Inferior parietal cortex (tissue), 1 donor: Measurements from ENCODE around the gene PEX26.
"Not testable (repeated sequence)": the region's sequence is repeated elsewhere in the genome, so short reads cannot be mapped to it uniquely, and the experiment has no call there.

Source experiments
- DNase-seq: peaks from one replicate; pipeline ENCODE4 v3.0.0-alpha.2; 2016; ENCODE audit errors: extremely low spot score

PEX26 gene

DNA sequence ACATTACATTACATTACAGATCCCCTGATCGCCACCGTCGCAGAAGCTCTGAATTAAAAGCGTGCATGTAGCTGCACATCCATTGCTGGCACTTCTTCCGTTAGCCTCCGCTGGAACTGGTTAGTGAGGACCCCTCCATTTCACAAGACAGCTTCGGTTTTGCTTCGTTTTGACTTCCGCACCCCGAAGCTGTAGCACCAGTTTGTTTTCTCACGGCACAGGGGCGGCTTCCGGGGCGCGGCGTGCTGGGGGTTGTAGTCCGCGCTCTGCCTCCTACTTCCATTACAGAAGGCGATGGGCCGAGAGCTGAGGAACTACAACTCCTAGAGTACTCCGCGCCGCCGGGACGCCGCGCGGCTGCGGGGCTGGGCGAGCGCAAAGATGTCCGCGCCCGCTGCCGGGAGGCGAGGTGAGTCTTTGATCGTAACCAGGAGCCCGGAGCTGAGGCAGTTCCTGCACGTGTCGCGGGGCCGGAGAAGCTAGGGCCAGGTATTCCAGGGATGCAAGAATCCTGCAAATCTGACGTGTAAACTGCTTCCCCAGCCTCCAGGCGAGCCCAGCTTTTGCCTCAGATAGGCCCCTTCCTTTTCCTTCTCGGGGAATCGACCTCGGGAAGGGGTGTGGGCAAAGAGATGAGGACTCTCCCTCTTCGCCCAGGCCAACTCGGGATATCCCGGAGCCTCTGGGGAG lies at the start of gene PEX26:
PEX26 (plus strand) TSS at position 352 of the 690 bp plus-strand sequence. CDS start 387 bp downstream, outside the sequence.
- DNase-seq: peak; percentile 95

DNA sequence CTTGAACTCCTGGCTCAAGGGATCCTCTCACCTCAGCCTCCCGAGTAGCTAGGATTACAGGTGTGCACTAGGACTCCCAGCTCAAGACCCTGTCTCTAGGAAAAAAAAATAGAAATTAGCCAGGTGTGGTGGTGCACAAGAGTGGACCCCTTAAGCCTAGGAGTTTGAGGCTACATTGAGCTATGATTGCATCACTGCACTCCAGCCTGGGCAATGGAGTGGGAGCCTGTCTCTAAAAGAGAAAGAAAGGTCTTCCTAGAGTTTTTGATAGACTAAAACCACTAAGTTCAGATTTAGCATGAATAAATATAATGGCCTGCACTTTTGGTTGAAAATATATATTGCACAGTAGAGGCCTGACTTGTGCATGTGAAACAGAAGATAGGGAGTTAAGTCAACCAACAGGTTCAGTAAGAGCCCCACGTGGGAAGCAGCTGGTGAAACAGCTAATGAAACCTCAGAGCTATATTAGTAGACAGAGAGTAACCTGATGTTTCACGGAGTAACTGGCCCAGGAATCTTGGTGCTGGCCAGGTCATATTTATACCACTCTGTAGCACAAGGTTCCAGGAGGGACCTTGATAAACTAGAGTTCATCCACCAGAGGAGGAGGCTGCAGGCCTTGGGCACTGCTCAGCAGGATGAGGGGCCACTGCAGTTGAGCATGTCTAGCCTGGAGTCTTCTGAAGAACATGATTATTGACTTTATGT lies 48.8 kb upstream of the PEX26 start:
- no peak for DNase-seq

DNA sequence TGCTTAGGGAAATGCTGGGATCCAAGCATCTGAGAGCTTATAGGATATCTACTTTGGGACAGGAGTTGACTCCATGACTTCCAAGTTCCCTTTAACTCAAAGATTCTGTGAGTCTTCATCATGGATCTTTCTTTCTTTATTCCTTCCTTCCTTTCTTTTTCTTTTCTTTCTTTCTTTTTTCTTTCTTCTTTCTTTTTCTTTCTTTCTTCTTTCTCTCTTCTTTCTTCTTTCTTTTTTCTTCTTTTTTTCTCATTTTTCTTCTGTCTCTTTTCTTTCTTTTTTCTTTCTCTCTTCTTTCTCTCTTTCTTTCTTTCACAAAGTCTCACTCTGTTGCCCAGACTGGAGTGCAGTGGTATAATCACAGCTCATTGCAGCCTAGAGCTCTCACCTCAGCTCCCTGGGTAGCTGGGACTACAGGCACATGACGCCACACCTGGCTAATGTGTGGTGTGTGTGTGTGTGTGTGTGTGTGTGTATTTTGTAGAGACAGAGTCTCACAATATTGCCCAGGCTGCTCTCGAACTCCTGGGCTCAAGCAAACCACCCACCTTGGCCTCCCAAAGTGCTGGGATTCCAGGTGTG lies 48.0 kb upstream of the PEX26 start:
- DNase-seq: no peak

DNA sequence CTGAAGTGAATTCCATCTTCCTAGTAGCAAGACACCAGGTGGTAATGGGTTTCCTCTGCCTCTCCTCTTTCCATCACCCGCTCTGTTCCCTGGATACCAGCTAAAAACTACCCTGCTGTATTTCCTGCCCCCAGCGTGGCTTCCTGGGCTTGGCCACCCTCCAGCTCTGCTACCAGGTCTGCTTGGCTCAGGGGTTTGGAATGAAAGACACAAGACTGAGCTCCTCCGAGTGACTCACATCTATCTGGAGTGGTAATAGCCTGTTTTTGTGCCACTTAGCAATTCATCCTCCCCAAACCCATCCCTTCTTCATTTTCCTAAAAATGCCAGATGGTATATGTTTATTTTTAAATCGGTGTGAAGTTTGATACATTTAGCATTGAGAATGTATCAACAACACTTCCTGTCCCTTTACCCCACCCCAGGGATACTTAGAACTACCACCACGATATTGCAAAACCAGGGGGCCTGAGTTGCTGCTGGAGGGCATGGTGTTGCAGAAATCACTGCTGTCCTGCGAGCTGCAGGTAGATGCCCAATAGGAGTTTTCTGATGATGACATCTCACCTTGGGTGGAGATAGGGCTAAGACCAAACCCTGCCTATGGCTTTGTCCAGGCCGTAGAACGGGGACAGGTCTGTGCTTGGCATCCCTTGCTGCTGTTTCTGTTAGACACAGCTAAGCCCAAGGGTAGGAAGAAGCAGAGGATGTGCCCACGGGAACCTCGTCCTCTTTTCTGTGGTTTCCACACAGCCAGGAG lies 45.9 kb upstream of the PEX26 start:
- no peak for DNase-seq

DNA sequence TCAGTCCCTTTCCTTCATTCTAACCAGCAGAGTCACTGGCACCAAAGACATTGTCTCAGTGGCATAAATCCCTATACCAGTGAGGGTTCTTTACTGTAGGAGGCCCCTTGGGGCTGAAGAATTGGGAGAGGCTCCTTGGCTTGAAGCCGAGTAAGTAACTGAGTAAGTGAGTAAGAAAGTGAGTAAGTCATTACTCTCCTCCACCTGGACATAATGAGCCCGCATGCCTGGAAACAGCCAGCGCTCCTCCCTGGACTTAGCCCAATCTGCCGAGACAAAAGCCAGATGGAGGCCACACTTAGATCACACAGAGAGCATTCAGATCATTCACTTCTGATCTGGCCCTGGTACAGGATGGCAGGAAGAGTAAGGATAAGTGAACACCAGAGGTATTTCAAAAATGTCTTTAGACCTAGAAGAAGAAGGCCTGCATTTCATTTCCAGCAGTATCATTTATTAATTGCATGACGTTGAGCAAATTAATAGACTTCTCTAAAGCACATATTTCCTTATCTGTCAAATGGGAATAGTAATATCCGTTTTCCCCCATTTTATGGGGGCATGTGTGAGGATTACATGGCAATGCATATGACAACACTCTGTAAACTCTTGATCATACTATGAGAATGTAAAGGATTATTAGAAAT lies 45.2 kb upstream of the PEX26 start:
- no peak for DNase-seq

DNA sequence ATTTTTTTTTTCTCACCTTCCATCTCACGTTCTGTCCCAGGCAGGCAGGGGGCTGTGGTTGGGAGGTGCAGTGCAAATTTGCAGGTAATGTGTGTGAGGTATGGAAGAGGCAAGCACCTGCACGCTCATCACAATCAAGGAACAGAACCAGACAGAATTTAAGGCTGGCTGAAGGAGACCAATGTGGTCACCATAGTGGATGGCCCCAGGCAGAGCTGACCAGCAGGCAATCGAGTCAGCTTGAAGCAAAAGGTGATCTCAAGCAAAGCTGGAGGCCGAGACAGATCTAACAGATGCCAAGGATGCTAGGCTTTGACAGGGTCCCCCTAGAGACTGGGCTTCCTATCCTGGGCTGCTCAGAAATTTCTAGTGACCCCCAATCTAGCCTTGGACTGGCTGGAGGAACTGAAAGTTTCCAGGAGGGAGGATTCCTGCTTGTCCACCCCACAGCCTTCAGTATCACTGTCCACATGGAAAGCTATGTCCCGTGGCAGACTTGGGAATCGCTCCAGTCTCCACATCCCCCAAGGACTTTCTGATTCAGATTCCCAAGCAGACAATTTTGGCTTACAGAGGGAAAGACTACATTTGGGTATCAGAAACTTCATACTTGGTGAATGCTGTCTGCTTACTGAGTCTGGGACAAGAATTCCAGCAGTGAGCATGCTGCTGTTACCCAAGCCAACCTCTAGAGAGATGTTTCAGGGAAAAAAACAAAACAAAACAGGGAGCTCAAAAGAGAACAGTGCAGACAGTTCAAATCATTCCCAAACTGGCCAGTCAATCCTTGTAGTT lies 44.4 kb upstream of the PEX26 start:
- DNase-seq: no peak

DNA sequence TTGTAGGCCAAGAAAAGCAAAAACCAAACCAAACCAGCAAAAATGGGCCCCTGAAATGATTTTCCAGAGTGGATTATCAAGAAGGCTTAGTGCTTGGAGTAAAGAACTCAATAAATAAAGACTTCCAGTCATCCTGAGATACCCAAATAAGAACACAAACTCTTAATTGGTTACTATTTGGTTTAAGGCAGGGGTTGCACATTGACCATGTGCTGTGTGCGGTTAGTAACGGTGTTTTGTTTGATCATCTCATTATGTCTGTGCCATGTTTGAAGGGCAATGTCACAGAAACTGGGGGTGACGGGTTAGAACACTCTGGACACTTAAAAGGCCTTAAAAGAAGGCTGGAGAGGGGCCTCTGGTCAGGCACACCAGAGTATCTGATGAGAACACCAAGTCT lies 43.7 kb upstream of the PEX26 start:
- no peak for DNase-seq

DNA sequence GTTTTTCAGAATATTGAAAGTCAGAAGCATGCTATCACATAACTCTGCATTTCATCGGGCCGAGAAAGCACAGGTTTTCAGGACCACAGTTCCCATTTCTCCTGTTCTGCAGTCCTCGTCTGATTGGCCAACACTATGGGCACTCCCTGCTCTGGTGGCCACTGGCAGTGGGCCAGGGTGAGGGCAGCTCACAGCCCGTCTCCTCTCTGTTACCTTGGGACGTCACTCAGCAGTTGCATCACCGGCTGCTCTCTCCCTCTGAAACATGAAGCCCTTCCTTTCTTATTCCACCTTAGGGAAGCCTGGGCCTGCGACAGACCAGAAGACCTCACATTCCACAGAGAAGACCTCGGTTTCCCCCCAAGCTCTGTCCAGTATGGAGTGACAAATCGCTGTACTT lies 42.0 kb upstream of the PEX26 start:
- no peak for DNase-seq

DNA sequence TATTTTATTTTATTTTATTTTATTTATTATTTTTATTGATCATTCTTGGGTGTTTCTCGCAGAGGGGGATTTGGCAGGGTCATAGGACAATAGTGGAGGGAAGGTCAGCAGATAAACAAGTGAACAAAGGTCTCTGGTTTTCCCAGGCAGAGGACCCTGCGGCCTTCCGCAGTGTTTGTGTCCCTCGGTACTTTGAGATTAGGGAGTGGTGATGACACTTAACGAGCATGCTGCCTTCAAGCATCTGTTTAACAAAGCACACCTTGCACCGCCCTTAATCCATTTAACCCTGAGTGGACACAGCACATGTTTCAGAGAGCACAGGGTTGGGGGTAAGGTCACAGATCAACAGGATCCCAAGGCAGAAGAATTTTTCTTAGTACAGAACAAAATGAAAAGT lies 36.9 kb upstream of the PEX26 start:
- DNase-seq: not testable (repeated sequence)

DNA sequence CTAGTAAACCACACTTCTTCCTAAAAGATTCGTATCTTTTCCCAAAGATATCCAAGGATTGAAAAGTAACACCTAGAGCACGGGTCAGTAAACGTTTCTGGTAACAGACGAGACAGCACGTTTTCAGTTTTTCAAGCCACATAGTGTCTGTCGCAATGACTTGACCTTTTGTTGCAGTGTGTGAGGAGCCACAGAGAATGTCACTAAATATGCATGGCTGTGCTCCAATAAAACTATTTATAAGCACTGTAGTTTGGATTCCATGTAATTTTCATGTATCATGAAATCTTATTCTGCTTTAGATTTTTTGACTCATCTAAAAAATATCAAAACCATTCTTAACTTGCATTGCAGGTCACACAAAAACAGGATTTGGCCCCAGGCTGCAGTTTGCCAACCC lies 35.1 kb upstream of the PEX26 start:
- no peak for DNase-seq

DNA sequence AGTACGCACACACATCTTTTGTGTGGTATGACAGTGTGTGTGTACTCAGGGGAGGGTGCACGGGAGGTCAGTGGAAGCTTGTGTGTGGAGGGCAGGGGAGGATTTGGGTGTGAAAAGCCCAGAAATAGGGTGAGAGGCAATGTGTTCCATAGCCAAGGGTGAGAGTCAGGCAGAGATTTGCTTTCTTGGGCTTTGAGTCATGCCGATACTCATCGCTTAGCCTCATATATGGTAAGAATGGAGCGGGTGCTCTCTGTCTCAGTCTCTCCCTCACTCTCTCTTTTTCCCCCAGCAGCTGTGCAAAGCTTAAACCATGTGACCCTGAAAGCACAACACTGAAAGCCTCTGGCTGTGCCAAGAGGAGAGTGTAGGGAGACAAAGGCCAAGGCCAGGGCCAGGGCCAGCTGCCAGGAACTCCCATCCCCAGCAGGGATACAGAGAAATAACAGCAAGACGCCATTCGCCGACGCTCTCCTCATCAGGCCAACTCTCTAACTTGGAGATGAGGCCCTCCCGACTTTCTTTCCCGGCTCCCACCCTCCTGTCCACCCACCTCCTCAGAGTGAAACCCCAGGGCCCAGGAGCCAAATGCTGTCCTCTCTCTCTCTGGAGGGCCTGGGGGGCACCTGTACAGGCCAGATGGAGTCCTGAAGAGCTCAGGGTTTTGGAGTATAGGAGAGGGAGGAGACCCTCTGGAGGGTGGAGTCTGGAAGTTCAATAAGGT lies 33.1 kb upstream of the PEX26 start:
- DNase-seq: peak; percentile 94

DNA sequence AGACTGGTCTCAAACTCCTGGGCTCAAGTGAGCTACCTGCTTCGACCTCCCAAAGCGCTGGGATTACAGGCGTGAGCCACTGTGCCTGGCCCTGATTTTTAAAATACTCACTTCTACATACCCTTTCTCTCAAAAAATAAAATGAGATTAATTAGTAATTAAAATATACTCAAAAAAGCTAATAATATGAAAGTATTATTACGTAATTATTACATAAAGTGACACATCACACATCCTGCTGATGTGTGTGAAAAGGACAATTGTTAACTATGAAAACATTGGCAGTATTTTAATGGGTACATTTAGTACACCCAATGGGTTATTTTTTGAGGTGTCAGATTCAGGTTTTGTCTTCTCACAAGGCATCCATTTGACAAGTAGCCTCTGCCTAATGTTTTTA lies 32.0 kb upstream of the PEX26 start:
- DNase-seq: no peak

DNA sequence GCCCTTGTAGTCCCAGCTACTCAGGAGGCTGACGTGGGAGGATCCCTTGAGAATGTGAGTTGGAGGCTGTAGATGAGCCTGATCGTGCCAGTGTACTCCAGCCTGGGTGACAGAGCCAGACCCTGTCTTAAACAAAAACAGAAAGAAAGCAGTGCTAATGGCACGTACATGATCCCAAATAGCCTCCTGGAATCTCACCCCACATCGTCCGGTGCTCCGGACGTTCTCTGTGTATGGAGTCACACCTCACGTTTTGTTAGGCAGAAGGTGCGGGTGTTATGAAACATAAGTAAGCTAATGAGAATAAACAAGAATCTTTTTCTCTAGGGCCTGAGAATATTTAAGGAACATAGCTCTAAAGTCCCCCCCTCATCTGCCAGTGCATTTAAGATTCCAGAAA lies 29.7 kb upstream of the PEX26 start:
- no peak for DNase-seq

DNA sequence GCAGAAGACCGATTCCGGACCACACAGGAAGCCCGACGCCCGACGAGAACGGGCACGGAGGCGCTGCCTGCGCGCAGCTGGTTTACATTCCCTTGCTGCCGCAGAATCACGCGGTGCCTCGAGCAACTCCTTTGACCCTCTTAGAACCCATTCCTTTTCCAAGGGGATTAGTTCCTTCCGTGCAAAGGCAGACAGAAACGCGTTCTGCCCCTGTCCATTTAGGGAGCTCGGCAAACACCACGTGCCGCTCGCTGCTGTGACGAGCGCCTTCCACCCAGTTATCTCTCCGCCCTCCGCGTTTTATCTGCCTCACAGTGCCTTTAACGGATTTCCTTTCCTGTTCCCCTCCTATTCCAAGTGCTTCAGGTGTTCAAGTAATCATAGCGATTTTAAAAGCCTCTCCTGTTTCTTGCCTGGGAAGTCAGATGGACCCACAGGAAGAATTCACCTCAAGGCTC lies 29.3 kb upstream of the PEX26 start:
- DNase-seq: no peak

DNA sequence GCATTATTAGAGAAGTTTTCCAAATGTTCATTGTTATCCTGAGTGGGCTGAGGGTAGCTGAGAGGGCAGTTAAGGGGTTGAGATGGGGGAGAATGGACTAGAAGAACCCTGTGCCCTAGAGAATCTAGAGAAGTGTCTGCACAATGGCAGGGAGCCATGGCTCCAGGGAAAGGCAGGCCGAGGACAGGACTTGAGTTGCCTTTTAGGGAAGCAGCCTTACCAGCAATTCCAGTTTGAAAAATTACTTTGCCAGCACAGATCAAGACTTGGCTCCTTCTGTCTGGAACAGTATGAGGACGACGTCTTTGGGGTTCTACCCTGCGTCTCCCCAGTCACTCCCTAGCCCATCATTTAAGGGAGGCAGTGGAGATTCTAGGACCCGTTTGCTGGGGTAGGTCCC lies 27.7 kb upstream of the PEX26 start:
- no peak for DNase-seq

DNA sequence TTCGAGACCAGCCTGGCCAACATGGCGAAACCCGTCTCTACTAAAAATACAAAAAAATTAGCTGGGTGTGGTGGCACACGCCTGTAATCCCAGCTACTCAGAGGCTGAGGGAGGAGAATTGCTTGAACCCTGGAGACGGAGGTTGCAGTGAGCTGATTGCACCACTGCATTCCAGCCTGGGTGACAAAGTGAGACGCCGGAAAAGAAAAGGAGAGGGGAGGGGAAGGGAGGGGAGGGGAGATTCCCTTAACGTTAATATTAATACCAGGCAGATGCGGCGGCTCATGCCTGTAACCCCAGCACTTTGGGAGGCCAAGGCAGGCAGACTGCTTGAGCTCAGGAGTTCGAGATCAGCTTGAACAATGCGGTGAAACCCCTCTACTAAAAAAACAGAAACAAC lies 26.7 kb upstream of the PEX26 start:
- not testable (repeated sequence) for DNase-seq

DNA sequence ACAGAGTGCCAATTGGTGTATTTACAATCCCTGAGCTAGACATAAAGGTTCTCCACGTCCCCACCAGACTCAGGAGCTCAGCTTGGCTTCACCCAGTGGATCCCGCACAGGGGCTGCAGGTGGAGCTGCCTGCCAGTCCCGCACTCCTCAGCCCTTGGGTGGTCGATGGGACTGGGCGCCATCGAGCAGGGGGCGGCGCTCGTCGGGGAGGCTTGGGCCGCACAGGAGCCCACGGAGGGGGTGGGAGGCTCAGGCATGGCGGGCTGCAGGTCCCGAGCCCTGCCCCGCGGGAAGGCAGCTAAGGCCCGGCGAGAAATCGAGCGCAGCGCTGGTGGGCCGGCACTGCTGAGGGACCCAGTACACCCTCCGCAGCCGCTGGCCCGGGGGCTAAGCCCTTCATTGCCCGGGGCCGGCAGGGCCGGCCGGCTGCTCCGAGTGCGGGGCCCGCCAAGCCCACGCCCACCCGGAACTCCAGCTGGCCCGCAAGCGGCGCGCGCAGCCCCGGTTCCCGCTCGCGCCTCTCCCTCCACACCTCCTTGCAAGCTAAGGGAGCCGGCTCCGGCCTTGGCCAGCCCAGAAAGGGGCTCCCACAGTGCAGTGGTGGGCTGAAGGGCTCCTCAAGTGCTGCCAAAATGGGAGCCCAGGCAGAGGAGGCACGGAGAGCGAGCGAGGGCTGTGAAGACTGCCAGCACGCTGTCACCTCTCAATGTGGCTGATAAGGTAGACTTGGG lies 24.4 kb upstream of the PEX26 start:
- not testable (repeated sequence) for DNase-seq

DNA sequence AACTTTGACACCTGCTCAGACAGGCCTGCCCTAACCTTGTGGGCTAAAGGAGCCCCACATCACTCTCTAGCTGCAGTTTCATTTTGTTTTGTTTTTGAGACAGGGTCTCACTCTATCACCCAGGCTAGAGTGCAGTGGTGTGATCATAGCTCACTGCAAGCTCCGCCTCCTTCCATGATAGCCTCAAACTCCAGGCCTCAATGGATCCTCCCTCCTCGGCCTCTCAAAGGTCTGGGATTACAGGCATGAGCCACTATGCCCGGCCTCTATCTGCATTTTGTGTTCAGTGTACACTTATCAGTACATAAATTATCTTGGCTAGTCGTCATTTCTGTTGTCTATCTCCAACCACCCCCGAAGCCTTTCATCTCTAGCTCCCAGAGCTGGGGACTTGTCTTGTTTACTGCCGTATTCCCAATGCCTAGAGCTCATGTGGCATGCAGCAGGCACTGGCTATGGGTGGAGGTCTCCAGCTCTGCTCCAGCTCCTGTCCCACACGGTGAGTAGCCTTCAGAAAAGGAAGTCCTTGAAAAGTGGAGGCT lies 22.1 kb upstream of the PEX26 start:
- DNase-seq: no peak

DNA sequence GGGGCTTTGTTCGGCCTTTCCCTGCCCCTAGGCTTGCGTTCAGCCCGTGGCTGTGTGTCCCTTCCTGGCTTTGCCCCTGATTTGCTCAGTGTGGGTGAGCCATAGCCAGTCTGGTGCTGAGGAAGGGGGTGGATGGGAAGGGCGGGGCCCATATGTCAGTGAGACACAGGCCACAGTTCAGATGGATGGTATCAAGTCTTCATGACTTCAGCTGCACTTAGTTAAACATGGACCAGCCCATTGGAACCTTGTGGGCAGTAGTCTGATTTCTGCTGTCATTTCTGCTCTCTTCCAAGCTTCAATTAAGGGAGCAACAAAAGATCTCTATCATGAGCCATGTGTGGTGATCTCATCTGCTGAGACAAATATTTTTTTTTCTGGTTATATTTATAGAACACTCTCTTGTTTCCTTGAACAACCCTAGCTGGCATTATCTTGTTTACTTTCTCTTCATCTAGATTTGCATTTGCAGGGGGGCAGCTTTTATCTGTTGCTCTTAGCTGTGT lies 21.6 kb upstream of the PEX26 start:
- DNase-seq: peak; percentile 79
